Activated CD4-positive, alpha-beta T cell treated with anti-CD3 and anti-CD28 coated beads, Interleukin-2, amount 10 ng/mL, durations not matched to agents 7 days and 5 days (primary cell): ENCODE data around the gene S100A10. TPM values are rescaled to one million over a fixed set of nuclear protein-coding genes. Genes with fewer than 3 reads are reported as not detected.

Experiments used
- CTCF ChIA-PET: fragments of 350-600 bp; sonication (Branson Sonifier 250); formaldehyde crosslinking; loops from one replicate; lab custom pipeline; 2021; ENCODE audit warnings: antibody characterized with exemption; lab: Charles Lee
- POLR2A ChIA-PET: fragments of 350-600 bp; sonication (Branson Sonifier 250); formaldehyde crosslinking; loops from one replicate; lab custom pipeline; 2021; ENCODE audit warnings: antibody characterized with exemption; lab: Charles Lee
- DNase-seq: peaks from one replicate; pipeline ENCODE4 v3.0.0-alpha.2; 2020
- H3K27ac Mint-ChIP-seq: one replicate; pipeline ENCODE4 v1.8.0; 2021; ENCODE audit warnings: mild to moderate bottlenecking, moderate library complexity, mixed read lengths
- H3K27me3 Mint-ChIP-seq: one replicate; pipeline ENCODE4 v1.8.0; 2021; ENCODE audit warnings: mixed read lengths
- H3K36me3 Mint-ChIP-seq: one replicate; pipeline ENCODE4 v1.8.0; 2021; ENCODE audit warnings: low read depth, mixed read lengths
- H3K4me1 Mint-ChIP-seq: one replicate; pipeline ENCODE4 v1.8.0; 2021; ENCODE audit warnings: mixed read lengths
- H3K4me3 Mint-ChIP-seq: one replicate; pipeline ENCODE4 v1.8.0; 2021; ENCODE audit warnings: mild to moderate bottlenecking, moderate library complexity, mixed read lengths
- H3K9me3 Mint-ChIP-seq: one replicate; pipeline ENCODE4 v1.8.0; 2021; ENCODE audit warnings: mixed read lengths
- total RNA-seq, 2 experiments: library from RNA; stranded (reverse); gene quantifications; one replicate each; pipeline ENCODE4 v1.2.3, GENCODE V29; 2021

Gene S100A10
- total RNA-seq, 2 experiments from 2014 or later: 561 to 662 TPM

DNA sequence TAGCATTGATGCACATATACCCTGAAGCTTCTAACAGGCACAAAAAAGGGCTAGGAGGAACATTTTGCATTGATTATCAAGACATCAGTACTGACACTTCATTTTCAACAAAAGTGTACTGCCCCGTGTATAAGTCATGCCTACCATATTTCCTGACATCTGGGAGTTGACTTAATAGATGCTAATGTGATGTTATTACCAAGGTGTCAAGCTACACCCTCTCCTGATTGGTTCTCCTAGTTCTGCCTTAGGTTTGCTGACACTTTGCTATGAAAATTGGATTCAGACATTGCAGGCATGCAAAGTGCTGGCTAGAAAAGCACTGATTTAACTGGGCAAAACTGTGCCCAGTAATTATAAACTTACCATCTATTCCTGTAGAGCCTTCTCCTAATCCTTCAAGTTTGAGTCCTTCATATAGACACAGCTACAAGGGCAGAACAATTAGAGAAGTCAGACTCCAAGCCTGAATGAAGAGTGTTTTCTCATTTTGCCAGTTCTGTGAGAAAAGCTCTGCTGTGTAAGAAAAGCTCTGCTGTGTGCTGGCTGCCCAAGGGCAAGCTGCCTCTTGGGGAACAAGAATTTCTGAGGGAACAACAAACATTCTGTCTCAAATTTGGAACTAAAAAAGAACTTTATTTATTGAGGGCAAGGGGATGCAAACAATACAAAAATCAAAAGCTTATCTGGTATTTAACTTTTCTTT is 11.2 kb downstream of the S100A10 start:
- Mint-ChIP-seq H3K27me3 (no peaks in the 10 kb centered on the region), H3K9me3 (no peaks in the 10 kb centered on the region), H3K27ac (no peak overlapping the region), H3K4me1 (peaks cover 54% of the 10 kb centered on the region), H3K36me3 (peaks cover 80% of the 10 kb centered on the region), H3K4me3 (no peak overlapping the region)
- CTCF ChIA-PET: interaction anchor here (0.6 to 3.7 kb wide), 11 partner anchors 9 to 1594 kb away, joined by 3 to 19 read pairs (median 3); partner anchors contain the start of gene S100A10
- DNase-seq: no peak
- POLR2A ChIA-PET: interaction anchor here (0.6 to 0.8 kb wide), 2 partner anchors 15 to 1718 kb away, joined by 3 to 6 read pairs; no protein-coding TSS in a partner anchor

DNA sequence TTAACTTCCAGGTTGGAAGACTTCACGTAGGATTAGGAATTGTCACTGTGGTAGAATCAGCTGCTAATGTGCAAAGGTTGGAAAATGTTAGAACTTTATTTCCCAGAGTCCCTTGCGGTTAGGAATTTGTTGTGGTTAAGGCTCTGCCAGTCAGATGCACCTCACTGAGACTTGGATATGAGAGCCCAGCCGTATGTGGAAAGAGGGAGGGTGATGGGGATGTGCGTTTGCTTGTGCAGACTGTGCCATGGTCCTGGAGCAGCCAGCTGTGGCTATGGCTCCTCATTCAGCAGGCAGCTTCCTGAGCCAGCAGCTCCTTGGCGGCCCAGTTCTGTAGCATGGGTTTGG is 12.5 kb downstream of the S100A10 start:
- Mint-ChIP-seq H3K36me3 (peaks cover 73% of the 10 kb centered on the region), H3K27ac (no peak overlapping the region), H3K27me3 (peaks cover 2% of the 10 kb centered on the region), H3K4me1 (peaks cover 44% of the 10 kb centered on the region), H3K9me3 (no peaks in the 10 kb centered on the region), H3K4me3 (no peak overlapping the region)
- ChIA-PET CTCF (interaction anchor here (1.2 to 1.9 kb wide), 2 partner anchors 12 to 13 kb away, joined by 3 to 7 read pairs; partner anchors contain the start of gene S100A10), POLR2A (no interaction called here)
- DNase-seq: no peak

DNA sequence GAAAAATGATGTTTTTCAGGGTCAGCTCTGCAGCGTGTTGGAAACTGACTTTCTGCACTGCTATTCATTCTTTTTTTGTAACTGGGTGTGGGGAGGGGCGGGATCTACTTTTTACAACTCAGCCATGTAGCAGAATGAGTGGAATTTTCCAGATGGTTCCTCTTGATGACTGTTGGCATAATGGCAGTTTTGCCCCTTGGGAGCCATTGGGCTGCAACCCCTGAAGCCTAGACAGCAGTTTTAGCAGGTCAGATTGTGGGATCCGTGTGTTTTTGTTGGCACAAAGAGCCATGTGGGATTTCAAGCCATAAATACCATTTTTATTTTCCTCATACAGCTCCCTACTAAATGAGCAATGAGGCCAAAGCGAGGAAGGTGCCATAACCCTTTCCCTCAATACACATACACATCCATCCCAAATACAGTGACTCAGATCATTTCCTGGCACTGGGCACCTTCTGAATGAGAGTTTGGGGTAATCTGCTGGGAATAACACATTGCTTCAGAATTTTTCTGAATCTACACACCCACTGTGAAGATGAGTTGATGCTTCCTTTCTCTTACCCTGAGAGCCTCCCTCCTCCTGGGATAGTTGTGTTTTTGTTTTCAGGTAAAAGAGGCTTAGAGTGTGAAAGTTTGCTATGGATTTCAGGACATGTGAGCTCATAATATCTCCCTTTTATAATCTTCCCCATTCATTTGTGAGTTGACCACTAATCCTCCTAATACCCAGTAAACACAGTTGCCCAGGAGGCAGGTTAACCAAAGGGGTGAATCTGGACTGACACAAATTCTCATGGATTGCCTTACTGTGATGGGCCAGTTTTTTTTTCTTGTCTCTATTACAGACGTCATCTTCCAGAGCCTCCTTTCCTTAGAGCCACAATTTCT is 13.1 kb downstream of the S100A10 start:
- Mint-ChIP-seq H3K9me3 (no peaks in the 10 kb centered on the region), H3K4me1 (peaks cover 38% of the 10 kb centered on the region), H3K4me3 (no peak overlapping the region), H3K36me3 (peaks cover 67% of the 10 kb centered on the region), H3K27me3 (peaks cover 2% of the 10 kb centered on the region), H3K27ac (no peak overlapping the region)
- ChIA-PET POLR2A (no interaction called here), CTCF (interaction anchor here (1.2 to 1.9 kb wide), 2 partner anchors 13 kb away, joined by 3 to 7 read pairs; partner anchors contain the start of gene S100A10)
- DNase-seq: no peak

DNA sequence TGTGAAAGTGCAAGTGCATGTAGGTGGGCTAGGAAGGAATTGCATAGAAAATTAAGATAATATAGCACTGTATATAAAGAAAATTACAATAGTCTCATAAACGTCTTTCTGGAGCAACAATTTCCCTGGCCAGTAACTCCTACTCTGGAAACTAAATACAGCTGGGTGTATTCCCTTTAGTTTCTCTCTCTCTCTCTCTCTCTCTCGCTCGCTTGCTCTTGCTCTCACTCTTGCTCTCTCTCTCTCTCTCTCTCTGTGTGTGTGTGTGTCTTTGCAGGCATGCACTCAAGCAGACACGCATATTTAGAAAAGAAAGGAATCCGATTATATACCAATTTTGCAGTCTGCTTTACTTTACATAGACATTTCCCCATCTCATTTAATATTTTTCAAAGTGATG is 14.7 kb downstream of the S100A10 start:
- ChIA-PET CTCF (interaction anchor here (1.0 kb wide), 2 partner anchors 12 to 14 kb away, joined by 3 read pairs; partner anchors contain the start of gene S100A10), POLR2A (no interaction called here)
- Mint-ChIP-seq H3K4me1 (peaks cover 23% of the 10 kb centered on the region), H3K9me3 (no peaks in the 10 kb centered on the region), H3K36me3 (peaks cover 51% of the 10 kb centered on the region), H3K27ac (no peak overlapping the region), H3K4me3 (no peak overlapping the region), H3K27me3 (peaks cover 4% of the 10 kb centered on the region)
- DNase-seq: no peak

DNA sequence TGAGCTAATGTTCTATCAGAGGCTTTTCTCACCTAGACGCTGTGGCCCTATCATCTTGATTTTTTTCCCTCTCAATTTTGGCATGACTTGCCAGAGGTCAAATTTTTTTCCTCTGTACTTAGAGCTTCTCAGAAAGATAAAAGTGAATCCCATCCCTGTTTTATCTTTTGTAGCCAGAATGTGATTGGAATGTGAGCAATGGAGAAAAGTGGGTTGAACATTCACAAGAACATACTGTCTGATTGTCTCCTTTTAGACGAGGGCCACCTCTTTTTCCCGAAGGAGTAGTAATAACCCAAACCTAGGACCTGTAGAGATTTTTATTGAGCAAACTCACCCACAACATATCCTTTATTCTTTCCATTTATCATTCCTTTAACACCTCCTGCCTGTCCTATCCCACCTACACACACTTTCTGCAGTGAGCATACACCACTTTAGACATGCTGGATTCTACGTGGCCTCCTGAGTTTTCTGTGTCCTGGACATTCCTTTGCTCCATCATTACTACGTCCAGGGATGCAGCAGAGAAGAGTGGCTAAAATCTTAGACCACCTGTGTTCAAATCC is 15.9 kb downstream of the S100A10 start:
- Mint-ChIP-seq H3K36me3 (peaks cover 41% of the 10 kb centered on the region), H3K9me3 (no peaks in the 10 kb centered on the region), H3K27ac (no peak overlapping the region), H3K27me3 (peaks cover 5% of the 10 kb centered on the region), H3K4me1 (peaks cover 22% of the 10 kb centered on the region), H3K4me3 (no peak overlapping the region)
- CTCF ChIA-PET: interaction anchor here (1.2 to 2.6 kb wide), 4 partner anchors 10 to 34 kb away, joined by 3 to 12 read pairs (median 8); no protein-coding TSS in a partner anchor
- POLR2A ChIA-PET: no interaction called here
- no peak for DNase-seq

DNA sequence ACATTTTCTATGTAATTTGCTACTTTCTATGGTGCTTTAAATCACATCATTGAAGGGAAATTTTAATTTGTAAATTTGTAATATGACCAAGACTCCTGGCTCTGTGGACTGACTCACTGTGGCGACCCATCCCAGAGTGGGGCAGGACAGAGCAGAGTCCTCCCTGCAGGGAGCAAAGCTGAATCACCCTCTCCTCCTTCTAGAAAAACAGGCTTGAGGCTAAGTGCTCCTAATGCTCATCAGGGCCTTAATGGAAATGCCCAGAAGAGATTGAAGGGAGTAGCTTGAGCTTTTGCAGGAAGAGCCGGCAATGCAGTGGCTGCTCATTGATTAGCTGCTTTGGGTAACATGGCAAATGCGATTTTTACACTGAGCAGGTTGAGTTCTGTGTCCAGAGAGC is 16.8 kb downstream of the S100A10 start:
- Mint-ChIP-seq H3K27ac (no peak overlapping the region), H3K9me3 (no peaks in the 10 kb centered on the region), H3K36me3 (peaks cover 33% of the 10 kb centered on the region), H3K4me1 (peaks cover 25% of the 10 kb centered on the region), H3K4me3 (no peak overlapping the region), H3K27me3 (peaks cover 5% of the 10 kb centered on the region)
- no peak for DNase-seq
- CTCF ChIA-PET: interaction anchor here (0.7 to 2.6 kb wide), 8 partner anchors 9 to 79 kb away, joined by 3 to 12 read pairs (median 4); no protein-coding TSS in a partner anchor
- POLR2A ChIA-PET: no interaction called here

DNA sequence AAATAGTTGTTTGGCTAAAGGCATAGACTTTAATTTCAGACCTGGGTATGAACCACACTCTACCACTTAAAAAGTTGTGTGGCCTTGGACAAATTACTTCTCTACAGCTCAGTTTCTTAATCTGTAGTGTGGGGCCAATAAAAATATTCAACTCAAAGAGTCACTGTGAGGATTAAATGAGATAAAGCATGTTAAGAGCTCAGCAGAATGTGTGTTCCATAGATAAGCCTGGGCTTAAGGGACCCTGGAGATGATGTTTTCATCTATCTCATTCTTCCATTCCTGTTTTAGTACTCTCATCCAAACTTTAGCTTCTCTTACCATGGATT is 17.7 kb downstream of the S100A10 start:
- H3K4me3 Mint-ChIP-seq: no peak overlapping the region
- H3K4me1 Mint-ChIP-seq: peaks cover 25% of the 10 kb centered on the region
- no peak for DNase-seq
- POLR2A ChIA-PET: interaction anchor here (0.8 kb wide), 1 partner anchor 71 kb away, joined by 3 read pairs; no protein-coding TSS in a partner anchor
- H3K9me3 Mint-ChIP-seq: no peaks in the 10 kb centered on the region
- CTCF ChIA-PET: interaction anchor here (0.7 to 2.6 kb wide), 9 partner anchors 8 to 78 kb away, joined by 3 to 12 read pairs (median 4); no protein-coding TSS in a partner anchor
- H3K27me3 Mint-ChIP-seq: peaks cover 5% of the 10 kb centered on the region
- H3K27ac Mint-ChIP-seq: no peak overlapping the region
- H3K36me3 Mint-ChIP-seq: peaks cover 25% of the 10 kb centered on the region

DNA sequence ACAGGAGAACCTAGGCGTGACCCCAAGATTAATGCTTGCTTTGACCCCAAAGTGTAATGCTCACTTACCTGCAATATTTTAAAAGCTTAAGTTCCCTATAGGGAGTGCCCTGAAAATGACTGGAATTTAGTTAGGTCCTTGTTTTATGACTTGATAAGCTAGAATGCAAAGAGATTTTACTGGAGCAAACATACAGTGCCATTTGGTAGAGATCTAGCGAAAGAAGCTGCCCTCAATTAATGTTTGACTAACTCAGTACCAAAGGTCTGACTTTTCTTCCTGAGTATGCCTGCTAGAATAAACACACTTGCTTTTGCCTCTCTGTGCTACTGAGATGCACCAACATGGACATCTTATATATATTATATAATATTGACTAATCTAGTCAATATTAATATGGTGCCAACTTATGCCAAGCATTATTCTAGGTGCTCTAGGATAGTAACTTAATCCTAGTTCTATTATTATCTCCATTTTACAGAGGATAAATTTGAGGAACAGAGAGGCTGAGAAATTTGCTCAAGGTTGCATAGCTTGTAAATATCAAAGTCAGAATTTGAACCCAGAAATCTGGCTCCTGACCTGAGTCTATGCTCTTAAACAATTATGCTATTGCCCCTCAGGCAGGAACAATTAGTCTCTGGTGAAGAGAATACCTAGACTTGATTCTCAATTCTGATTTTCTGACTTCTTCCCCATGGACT is 18.2 kb downstream of the S100A10 start:
- Mint-ChIP-seq H3K4me3 (no peak overlapping the region), H3K36me3 (peaks cover 20% of the 10 kb centered on the region), H3K9me3 (no peaks in the 10 kb centered on the region), H3K27ac (no peak overlapping the region), H3K4me1 (peaks cover 25% of the 10 kb centered on the region), H3K27me3 (peaks cover 5% of the 10 kb centered on the region)
- ChIA-PET POLR2A (interaction anchor here (0.8 kb wide), 1 partner anchor 72 kb away, joined by 3 read pairs; no protein-coding TSS in a partner anchor), CTCF (interaction anchor here (1.0 to 2.6 kb wide), 8 partner anchors 8 to 77 kb away, joined by 3 to 12 read pairs (median 4); no protein-coding TSS in a partner anchor)
- no peak for DNase-seq

DNA sequence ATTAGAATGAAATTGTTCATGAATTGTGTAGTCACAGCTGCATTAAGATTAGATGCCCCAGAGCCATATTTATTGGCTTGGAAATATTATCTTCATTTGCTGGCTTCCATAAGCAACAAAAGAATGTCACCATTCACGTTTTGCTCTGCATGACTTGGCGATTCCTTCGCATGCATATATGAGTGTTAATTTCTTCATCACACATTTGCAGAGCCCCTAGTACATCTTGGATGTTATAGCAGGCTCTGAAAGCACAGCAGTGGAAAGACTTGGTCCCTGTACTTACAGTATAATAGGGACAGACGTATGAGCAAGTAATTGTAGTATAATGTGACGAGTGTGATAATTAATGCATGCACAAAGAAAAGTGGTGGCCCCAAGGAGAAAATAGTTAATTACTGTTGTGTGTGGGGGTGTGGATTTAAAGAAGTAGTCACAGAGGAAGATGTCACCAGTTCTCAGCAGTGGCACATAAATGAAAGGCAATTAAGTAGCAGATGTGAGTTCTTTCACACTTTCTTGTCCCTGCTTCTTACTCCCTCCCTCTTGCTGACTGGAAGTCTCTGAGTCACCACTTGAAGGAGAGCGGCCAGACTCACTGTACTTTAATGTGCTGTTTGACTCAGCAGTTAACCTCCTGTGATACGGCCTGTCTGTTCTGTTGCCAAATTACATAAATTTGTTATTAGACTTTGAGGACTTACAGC is 21.0 kb downstream of the S100A10 start:
- no peak overlapping the region for H3K4me3 Mint-ChIP-seq
- no peak overlapping the region for H3K27ac Mint-ChIP-seq
- H3K4me1 Mint-ChIP-seq: peaks cover 25% of the 10 kb centered on the region
- DNase-seq: no peak
- POLR2A ChIA-PET: no interaction called here
- peaks cover 2% of the 10 kb centered on the region for H3K36me3 Mint-ChIP-seq
- CTCF ChIA-PET: interaction anchor here (0.8 to 2.4 kb wide), 3 partner anchors 10 to 62 kb away, joined by 3 to 7 read pairs (median 5); no protein-coding TSS in a partner anchor
- H3K9me3 Mint-ChIP-seq: no peaks in the 10 kb centered on the region
- H3K27me3 Mint-ChIP-seq: peaks cover 5% of the 10 kb centered on the region

DNA sequence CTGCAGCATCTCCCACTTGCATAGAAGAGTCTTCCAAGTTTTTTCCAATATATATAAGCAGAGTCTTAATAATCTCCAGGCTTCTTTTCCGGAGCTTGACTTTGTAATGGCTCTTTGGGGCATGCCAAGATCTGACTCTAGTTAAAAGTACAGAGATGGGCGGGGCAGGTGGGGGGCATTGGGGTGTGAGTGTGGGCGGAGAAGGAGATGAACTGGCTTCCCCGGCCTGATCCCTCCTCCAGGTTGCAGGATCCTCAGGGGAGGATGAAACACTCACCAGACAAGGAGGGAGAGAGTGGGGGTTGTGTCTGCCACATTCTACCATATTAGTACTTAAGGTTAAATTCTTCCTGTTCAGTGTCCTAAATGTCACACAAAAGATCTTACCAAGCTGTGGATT is 23.0 kb downstream of the S100A10 start:
- ChIA-PET POLR2A (no interaction called here), CTCF (interaction anchor here (0.6 to 8.2 kb wide), 7 partner anchors 17 to 64 kb away, joined by 3 to 75 read pairs (median 3); no protein-coding TSS in a partner anchor)
- Mint-ChIP-seq H3K36me3 (no peaks in the 10 kb centered on the region), H3K4me3 (no peak overlapping the region), H3K27ac (no peak overlapping the region), H3K27me3 (peaks cover 6% of the 10 kb centered on the region), H3K9me3 (no peaks in the 10 kb centered on the region), H3K4me1 (peaks cover 26% of the 10 kb centered on the region)
- DNase-seq: no peak

DNA sequence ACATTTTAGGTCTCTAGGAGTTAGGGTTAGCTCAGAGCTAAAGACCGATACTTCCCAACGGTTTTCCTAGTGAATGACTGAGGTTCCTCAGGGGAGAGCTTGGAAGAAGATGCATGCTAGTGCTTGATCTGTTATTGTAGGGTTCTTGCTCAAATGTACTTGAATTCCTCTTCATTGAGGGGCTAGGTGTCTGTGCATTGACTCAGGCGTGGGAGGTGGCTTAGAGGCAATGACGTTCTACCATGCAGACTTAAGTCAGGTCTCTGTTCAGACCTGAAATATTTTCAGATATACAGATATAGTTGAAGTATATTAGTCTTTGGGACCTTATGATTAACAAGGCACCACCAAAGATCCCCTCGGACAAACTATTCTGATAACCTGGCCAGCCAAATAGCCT is 23.5 kb downstream of the S100A10 start:
- Mint-ChIP-seq H3K36me3 (no peaks in the 10 kb centered on the region), H3K27me3 (peaks cover 6% of the 10 kb centered on the region), H3K9me3 (no peaks in the 10 kb centered on the region), H3K4me3 (no peak overlapping the region), H3K4me1 (peaks cover 26% of the 10 kb centered on the region), H3K27ac (no peak overlapping the region)
- DNase-seq: no peak
- POLR2A ChIA-PET: no interaction called here
- CTCF ChIA-PET: interaction anchor here (0.7 to 8.2 kb wide), 5 partner anchors 18 to 65 kb away, joined by 3 to 75 read pairs (median 4); no protein-coding TSS in a partner anchor
